ENCODE measurements around the gene NR3C1.

Gene NR3C1

DNA sequence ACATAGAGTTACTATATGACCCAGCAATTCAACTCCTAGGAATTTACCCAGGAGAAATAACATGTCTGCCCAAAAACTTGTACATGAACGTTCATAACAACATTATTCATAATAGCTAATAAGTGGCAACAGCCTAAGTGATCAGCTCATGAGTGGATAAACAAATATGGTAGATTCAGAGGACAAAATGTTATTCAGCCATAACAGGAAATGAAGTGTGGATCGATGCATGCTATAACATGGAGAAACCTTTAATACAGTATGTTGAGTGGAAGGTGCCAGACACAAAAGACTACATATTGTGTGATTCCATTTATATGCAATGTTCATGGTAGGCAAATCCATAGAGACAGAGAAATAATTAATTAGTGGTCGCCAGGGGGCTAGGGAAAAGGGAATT, 22.3 kb upstream of the NR3C1 start:
- DNase-seq (ENCODE audit: extremely low read depth, low read depth) = no peak
- TF ChIP-seq, protein P1, sequence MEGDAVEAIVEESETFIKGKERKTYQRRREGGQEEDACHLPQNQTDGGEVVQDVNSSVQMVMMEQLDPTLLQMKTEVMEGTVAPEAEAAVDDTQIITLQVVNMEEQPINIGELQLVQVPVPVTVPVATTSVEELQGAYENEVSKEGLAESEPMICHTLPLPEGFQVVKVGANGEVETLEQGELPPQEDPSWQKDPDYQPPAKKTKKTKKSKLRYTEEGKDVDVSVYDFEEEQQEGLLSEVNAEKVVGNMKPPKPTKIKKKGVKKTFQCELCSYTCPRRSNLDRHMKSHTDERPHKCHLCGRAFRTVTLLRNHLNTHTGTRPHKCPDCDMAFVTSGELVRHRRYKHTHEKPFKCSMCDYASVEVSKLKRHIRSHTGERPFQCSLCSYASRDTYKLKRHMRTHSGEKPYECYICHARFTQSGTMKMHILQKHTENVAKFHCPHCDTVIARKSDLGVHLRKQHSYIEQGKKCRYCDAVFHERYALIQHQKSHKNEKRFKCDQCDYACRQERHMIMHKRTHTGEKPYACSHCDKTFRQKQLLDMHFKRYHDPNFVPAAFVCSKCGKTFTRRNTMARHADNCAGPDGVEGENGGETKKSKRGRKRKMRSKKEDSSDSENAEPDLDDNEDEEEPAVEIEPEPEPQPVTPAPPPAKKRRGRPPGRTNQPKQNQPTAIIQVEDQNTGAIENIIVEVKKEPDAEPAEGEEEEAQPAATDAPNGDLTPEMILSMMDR (IDR thresholded peaks at IDR 0.05; ENCODE audit: low read depth, low read length) = no peak

DNA sequence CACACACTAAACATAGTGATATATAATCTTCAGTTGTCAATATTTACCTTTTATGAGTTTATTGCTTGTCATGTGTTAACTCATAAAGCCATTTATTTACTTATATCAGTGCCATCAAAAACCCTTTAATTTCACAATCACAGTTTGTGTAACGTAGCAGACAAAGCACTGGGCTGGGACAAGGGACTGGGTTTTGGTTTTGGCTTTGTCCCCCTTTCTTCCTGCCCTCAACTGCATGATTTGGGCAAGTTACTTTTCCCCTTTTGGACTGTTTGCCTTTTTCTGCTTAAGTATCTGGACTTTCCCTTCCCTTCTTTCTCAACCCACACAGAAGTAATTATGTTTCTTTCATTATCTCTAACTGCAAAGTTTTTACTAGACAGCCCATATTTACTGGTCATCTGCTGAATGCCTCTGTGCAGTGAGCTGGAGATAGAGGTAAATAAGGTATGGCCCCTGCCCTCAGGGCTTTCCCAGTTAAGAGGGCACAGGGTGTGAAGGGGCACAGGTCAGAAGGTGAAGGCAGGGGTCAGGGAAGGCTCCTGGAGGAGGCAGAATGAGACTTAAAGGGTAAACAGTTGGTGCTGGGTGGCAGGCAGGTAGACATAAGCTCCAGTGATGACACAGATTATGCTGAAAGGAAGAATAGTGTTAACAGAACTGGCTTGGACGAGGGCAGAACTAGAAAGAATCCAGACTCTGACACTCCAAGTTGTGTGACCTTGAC, 14.8 kb upstream of the NR3C1 start:
- TF ChIP-seq, protein P1 (IDR thresholded peaks at IDR 0.05; ENCODE audit: low read depth, low read length) = no peak
- DNase-seq (ENCODE audit: extremely low read depth, low read depth) = no peak

DNA sequence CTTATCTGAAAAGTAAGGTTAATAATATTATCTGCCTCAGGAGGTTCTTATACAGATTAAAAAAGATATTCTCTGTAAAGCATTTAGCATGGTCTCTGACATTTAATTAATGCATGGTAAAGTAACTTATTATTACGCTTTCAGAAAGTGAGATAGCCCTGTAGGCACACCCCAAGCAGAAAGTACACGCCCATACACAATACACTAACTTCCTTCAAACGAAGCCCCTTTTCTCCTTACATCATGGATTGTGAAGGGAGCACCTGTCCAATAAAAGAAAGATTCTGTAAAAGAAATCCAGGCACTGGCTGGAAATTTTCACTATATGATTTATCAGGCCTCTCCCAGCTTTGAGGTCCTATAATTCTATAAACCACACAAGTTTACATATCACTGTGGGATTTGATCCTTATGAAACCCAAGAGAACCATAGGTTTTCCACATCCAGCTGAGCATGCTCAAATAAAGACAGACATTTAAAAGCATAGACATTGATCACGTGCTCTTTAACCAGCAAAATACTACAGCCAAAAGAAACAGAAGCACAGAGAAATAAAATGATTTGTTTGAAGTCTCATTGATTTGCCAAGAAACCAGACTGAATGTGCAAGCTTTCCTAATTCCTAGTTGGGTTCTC, 14.1 kb upstream of the NR3C1 start:
- no peak for DNase-seq (ENCODE audit: extremely low read depth, low read depth)
- TF ChIP-seq, protein P1 (IDR thresholded peaks at IDR 0.05; ENCODE audit: low read depth, low read length) = no peak

DNA sequence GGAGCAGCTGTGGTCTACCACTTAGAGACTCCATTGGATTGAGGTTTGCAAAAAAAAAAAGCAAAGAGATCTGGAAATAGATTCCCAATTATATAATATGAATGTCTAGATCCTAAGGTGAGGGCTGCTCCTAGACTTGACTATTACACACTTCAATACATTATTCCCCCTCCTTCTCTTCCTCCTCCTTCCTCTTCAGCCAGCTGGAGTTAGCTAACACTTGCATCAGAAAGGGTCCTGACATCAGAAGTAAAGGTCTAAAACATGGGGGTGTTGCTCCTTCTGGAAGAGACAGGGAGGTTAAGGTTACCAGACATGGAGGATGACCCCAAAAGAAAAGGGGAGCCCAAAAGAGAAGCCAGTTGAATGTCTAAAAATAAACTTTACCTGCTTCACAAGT, 12.9 kb upstream of the NR3C1 start:
- TF ChIP-seq, protein P1 (IDR thresholded peaks at IDR 0.05; ENCODE audit: low read depth, low read length) = no peak
- no peak for DNase-seq (ENCODE audit: extremely low read depth, low read depth)

DNA sequence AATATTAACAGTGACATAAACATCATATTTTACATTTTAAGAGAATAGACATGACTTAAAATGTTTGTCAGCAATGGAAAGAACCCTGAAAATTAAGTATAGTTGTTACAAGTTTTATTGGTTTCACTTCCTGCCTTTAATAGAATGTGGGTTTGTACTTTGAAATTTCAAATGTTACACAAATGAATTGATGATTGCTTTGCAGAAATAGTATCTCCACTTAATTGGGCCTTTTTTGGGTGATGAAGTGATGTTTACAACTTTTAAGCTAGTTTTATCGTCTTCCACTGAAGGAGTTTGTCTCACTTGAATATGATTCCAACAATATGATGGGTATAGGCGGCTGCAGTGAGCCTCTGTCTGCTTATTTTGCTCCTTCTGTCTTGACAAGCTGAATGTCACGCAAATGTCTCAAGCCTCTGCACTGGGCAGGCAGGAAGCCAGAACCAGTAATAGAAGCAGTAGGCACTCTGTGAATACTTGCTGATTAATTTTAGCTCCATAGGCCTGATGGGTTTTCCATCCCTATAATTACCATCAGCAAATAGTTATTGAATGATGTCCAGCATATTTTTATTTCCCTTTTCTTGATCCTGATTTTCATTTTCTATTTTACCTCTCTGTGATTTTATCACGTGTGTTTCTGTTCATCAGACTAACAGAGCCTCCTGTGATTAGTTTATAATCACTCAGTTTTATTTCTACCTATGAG, 10.6 kb upstream of the NR3C1 start:
- TF ChIP-seq, protein P1 (IDR thresholded peaks at IDR 0.05; ENCODE audit: low read depth, low read length) = no peak
- DNase-seq (ENCODE audit: extremely low read depth, low read depth) = no peak

DNA sequence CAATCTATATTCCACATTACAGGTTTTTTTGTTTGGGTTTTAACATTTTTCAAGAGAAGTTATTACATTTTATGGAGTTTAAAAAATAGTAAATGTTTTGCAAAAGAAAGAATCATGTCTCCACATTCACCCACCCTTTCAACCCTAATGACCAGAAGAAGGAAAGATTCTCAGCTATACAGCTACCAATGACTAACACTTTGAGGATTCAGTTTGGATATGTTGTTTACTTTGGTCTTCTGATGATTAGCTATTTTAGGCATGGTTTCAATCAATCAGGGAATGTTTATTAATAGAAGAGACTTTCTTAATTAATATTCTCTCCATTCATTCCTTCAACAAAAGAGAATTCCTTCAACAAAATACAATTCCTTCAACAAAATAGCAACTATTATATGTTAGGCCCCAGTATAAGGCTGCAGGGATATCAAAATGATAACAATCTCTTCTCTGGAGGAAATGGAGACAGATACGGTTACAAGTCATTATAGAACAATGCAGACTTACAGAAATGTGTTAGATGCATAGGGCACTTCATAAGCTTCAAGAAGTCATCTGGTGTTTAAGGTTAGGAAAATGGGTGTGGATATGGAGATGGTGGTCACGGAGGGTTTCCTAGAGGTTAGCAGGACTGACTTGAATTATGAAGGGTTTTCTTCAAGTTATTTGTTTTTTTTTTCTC, 9.3 kb upstream of the NR3C1 start:
- DNase-seq (ENCODE audit: extremely low read depth, low read depth) = no peak
- TF ChIP-seq, protein P1 (IDR thresholded peaks at IDR 0.05; ENCODE audit: low read depth, low read length) = no peak

All from AG09319 (cell line).